Neural cell (in vitro differentiated cells): ENCODE data around the gene QRFPR. TPM values are rescaled to one million over a fixed set of nuclear protein-coding genes. Genes with fewer than 3 reads are reported as not detected.

Experiments
- H2AFZ ChIP-seq: fragments of 200-600, 300-800 bp; sonication (generic), shearing (Covaris generic); 2 replicates; pipeline ENCODE4 v1.6.0; 2014; ENCODE audit warnings: low read depth, mild to moderate bottlenecking, antibody characterized with exemption, low read length, moderate library complexity
- H3F3A ChIP-seq: fragments of 200-600 bp; shearing (Covaris generic); 2 replicates; pipeline ENCODE4 v1.6.1; 2016; ENCODE audit warnings: mild to moderate bottlenecking, moderate library complexity, mixed read lengths, antibody characterized with exemption, low read length; ENCODE audit not compliant: insufficient read depth, poor library complexity, severe bottlenecking
- H3K27ac ChIP-seq: fragments of 200-600, 300-800 bp; sonication (generic), shearing (Covaris generic); 2 replicates; pipeline ENCODE4 v1.5.1; 2014; ENCODE audit warnings: mild to moderate bottlenecking, low read length, moderate library complexity
- H3K27me3 ChIP-seq: fragments of 300-800, 200-600 bp; sonication (generic), shearing (Covaris generic); 2 replicates; pipeline ENCODE4 v1.6.0; 2014; ENCODE audit warnings: mild to moderate bottlenecking, low read depth, low read length, moderate library complexity; ENCODE audit not compliant: insufficient read depth
- H3K36me3 ChIP-seq: fragments of 300-800, 200-600 bp; sonication (generic), shearing (Covaris generic); 2 replicates; pipeline ENCODE4 v1.5.1; 2014; ENCODE audit warnings: mild to moderate bottlenecking, antibody characterized with exemption, low read length, moderate library complexity; ENCODE audit not compliant: insufficient read depth
- H3K4me2 ChIP-seq: fragments of 300-800, 200-600 bp; sonication (generic), shearing (Covaris generic); 2 replicates; pipeline ENCODE4 v1.6.0; 2014; ENCODE audit warnings: mild to moderate bottlenecking, low read length
- H3K4me3 ChIP-seq: fragments of 300-800, 200-600 bp; sonication (generic), shearing (Covaris generic); 2 replicates; pipeline ENCODE4 v1.5.1; 2014; ENCODE audit warnings: mild to moderate bottlenecking, low read length, moderate library complexity
- H3K79me2 ChIP-seq: fragments of 200-600 bp; shearing (Covaris generic); replicated peaks from 2 replicates; pipeline ENCODE4 v1.6.0; 2014; ENCODE audit warnings: mild to moderate bottlenecking, low read length, moderate library complexity; ENCODE audit not compliant: insufficient read depth
- H3K9ac ChIP-seq: fragments of 300-800, 200-600 bp; sonication (generic), shearing (Covaris generic); 2 replicates; pipeline ENCODE4 v1.6.1; 2016; ENCODE audit warnings: mild to moderate bottlenecking, low read length, mixed read lengths
- H3K9me2 ChIP-seq: fragments of 200-600 bp; shearing (Covaris generic); 2 replicates; pipeline ENCODE4 v1.6.1; 2016; ENCODE audit warnings: mild to moderate bottlenecking, low read length, mixed read lengths; ENCODE audit not compliant: insufficient read depth
- H3K9me3 ChIP-seq: fragments of 200-600, 300-800 bp; sonication (generic), shearing (Covaris generic); 2 replicates; pipeline ENCODE4 v1.6.1; 2016; ENCODE audit warnings: mild to moderate bottlenecking, mixed run types, low read length, moderate library complexity, mixed read lengths
- H4K20me1 ChIP-seq: fragments of 200-600 bp; shearing (Covaris generic); 2 replicates; pipeline ENCODE4 v1.6.1; 2016; ENCODE audit warnings: mild to moderate bottlenecking, mixed run types; ENCODE audit not compliant: insufficient read depth
- CTCF ChIP-seq: fragments of 450-650 bp; IDR thresholded peaks from 2 replicates; pipeline ENCODE4 v1.5.1; 2014; ENCODE audit warnings: antibody characterized with exemption, mild to moderate bottlenecking, moderate library complexity; ENCODE audit not compliant: poor library complexity, severe bottlenecking
- EP300 ChIP-seq: fragments of 450-650 bp; conservative IDR thresholded peaks from 2 replicates; pipeline ENCODE4 v1.6.1; 2014; ENCODE audit warnings: antibody characterized with exemption, mild to moderate bottlenecking, moderate library complexity; ENCODE audit not compliant: poor library complexity, severe bottlenecking
- EZH2 ChIP-seq: fragments of 200-600, 300-800 bp; shearing (Covaris generic), sonication (generic); IDR thresholded peaks from 2 replicates; pipeline ENCODE4 v1.6.1; 2014; ENCODE audit warnings: antibody characterized with exemption, low read length, borderline replicate concordance, mild to moderate bottlenecking; ENCODE audit not compliant: insufficient read depth, poor library complexity, severe bottlenecking
- MXI1 ChIP-seq: fragments of 450-650 bp; conservative IDR thresholded peaks from 2 replicates; pipeline ENCODE4 v1.6.1; 2014; ENCODE audit warnings: antibody characterized with exemption, mild to moderate bottlenecking; ENCODE audit not compliant: poor library complexity, severe bottlenecking
- POLR2AphosphoS5 ChIP-seq: IDR thresholded peaks from 2 replicates; pipeline ENCODE4 v1.6.1; 2012
- RAD21 ChIP-seq: fragments of 450-650 bp; conservative IDR thresholded peaks from 2 replicates; pipeline ENCODE4 v1.6.1; 2014; ENCODE audit warnings: antibody characterized with exemption, mild to moderate bottlenecking, moderate library complexity
- REST ChIP-seq: IDR thresholded peaks from 2 replicates; pipeline ENCODE4 v1.6.1; 2012; ENCODE audit warnings: borderline replicate concordance
- SMC3 ChIP-seq: fragments of 450-650 bp; conservative IDR thresholded peaks from 2 replicates; pipeline ENCODE4 v1.6.1; 2014; ENCODE audit warnings: antibody characterized with exemption, mild to moderate bottlenecking, moderate library complexity; ENCODE audit not compliant: poor library complexity
- TAF1 ChIP-seq: IDR thresholded peaks from 2 replicates; pipeline ENCODE4 v1.6.1; 2012; ENCODE audit warnings: low read depth
- polyA plus RNA-seq: library from polyadenylated mRNA; depleted of rRNA; stranded (reverse); fragments of >200 nt; gene quantifications from 2 replicates; pipeline ENCODE4 v1.2.3, GENCODE V29; 2014

Gene QRFPR
- polyA plus RNA-seq, 1 donor from 2014 or later, result 0.54 TPM

- Histone ChIP-seq H3K9me2 (no peaks in the 10 kb centered on the region), H3K27ac (no peak overlapping the region), H3K27me3 (peaks cover 34% of the 10 kb centered on the region), H4K20me1 (no peaks in the 10 kb centered on the region), H3K4me2 (no peak overlapping the region), H3F3A (no peaks in the 10 kb centered on the region), H3K9me3 (no peaks in the 10 kb centered on the region), H3K79me2 (no peaks in the 10 kb centered on the region), H2AFZ (no peak overlapping the region), H3K9ac (no peak overlapping the region), H3K36me3 (no peaks in the 10 kb centered on the region), H3K4me3 (no peak overlapping the region)
- TF ChIP-seq MXI1 (no peak), RAD21 (no peak)
Observed at GRCh38 chr4:121379276-121379675, 1.5 kb downstream of the QRFPR start.

- no peak overlapping the region for H3K9ac ChIP-seq
- no peaks in the 10 kb centered on the region for H3K79me2 ChIP-seq
- no peaks in the 10 kb centered on the region for H4K20me1 ChIP-seq
- no peaks in the 10 kb centered on the region for H3K9me2 ChIP-seq
- H3K27me3 ChIP-seq, result peaks cover 34% of the 10 kb centered on the region
- TF ChIP-seq MXI1, result no peak
- TF ChIP-seq POLR2AphosphoS5, result no peak
- no peak for TF ChIP-seq RAD21
- TF ChIP-seq EZH2, result no peak
- TF ChIP-seq CTCF, result no peak
- TF ChIP-seq SMC3, result no peak
- no peak for TF ChIP-seq EP300
- TF ChIP-seq REST, result no peak
- TF ChIP-seq TAF1, result no peak
- H3K4me2 ChIP-seq, result no peak overlapping the region
- no peaks in the 10 kb centered on the region for H3K36me3 ChIP-seq
- no peak overlapping the region for H2AFZ ChIP-seq
- H3K27ac ChIP-seq, result no peak overlapping the region
- no peaks in the 10 kb centered on the region for H3F3A ChIP-seq
- no peaks in the 10 kb centered on the region for H3K9me3 ChIP-seq
- no peak overlapping the region for H3K4me3 ChIP-seq
Observed at GRCh38 chr4:121377076-121377475, 3.7 kb downstream of the QRFPR start.

- H3K27me3 ChIP-seq, result peaks cover 29% of the 10 kb centered on the region
- no peak for TF ChIP-seq EZH2
- no peak for TF ChIP-seq TAF1
- no peak for TF ChIP-seq EP300
- no peak for TF ChIP-seq SMC3
- no peak for TF ChIP-seq REST
- no peak for TF ChIP-seq MXI1
- no peak for TF ChIP-seq CTCF
- TF ChIP-seq RAD21, result no peak
- TF ChIP-seq POLR2AphosphoS5, result no peak
Observed at GRCh38 chr4:121376556-121376955, 4.3 kb downstream of the QRFPR start.

More at GRCh38 chr4:121376556-121376955, 4.3 kb downstream of the QRFPR start:
- Histone ChIP-seq H3K79me2 (no peaks in the 10 kb centered on the region), H3K27ac (no peak overlapping the region), H3K9me2 (no peaks in the 10 kb centered on the region), H3F3A (no peaks in the 10 kb centered on the region), H3K4me2 (no peak overlapping the region), H4K20me1 (no peaks in the 10 kb centered on the region), H3K4me3 (no peak overlapping the region), H2AFZ (no peak overlapping the region), H3K9ac (no peak overlapping the region), H3K36me3 (no peaks in the 10 kb centered on the region), H3K9me3 (no peaks in the 10 kb centered on the region)
